ENCODE data around the gene TSPO2.

DNA sequence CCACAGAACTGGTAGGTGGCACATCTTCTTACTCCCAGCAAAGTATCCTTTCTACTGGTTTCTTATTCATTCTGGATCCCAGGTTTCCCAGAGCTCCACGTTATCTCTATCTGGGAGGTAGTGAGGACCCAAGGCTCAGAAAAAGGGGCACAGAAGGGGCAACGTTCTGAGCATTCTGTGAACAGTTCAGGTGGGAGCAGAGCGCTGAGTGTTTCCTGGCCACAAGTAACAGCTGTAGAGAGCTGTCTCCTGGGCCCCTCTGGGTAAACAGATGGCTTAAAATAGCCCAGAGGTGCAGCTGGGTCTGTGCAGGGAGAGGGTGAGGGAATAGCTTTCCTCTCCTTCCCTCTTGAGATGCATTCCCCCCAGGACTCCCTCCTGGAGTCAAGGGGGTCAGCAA lies 12.9 kb downstream of the TSPO2 start:
- no peak for TF ChIP-seq POLR2AphosphoS5 (IDR thresholded peaks at IDR 0.05; ENCODE audit: insufficient read depth in 1 of 2, low read depth in 1 of 2)
- no peak for TF ChIP-seq POLR2A (IDR thresholded peaks at IDR 0.05)
- TF ChIP-seq, protein P1, sequence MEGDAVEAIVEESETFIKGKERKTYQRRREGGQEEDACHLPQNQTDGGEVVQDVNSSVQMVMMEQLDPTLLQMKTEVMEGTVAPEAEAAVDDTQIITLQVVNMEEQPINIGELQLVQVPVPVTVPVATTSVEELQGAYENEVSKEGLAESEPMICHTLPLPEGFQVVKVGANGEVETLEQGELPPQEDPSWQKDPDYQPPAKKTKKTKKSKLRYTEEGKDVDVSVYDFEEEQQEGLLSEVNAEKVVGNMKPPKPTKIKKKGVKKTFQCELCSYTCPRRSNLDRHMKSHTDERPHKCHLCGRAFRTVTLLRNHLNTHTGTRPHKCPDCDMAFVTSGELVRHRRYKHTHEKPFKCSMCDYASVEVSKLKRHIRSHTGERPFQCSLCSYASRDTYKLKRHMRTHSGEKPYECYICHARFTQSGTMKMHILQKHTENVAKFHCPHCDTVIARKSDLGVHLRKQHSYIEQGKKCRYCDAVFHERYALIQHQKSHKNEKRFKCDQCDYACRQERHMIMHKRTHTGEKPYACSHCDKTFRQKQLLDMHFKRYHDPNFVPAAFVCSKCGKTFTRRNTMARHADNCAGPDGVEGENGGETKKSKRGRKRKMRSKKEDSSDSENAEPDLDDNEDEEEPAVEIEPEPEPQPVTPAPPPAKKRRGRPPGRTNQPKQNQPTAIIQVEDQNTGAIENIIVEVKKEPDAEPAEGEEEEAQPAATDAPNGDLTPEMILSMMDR (IDR thresholded peaks at IDR 0.05), result no peak
